ENCODE data around the gene MRPL53. TPM values are rescaled to one million over a fixed set of nuclear protein-coding genes. Genes with fewer than 3 reads are reported as not detected.

MRPL53 gene
- total RNA-seq, 1 experiment from 2014 or later = 102 TPM

GRCh38 chr2:74498500-74499266, 26.2 kb upstream of the MRPL53 start:
- TSS peak; percentile 18 for BruUV-seq (replicated peaks)
- Histone ChIP-seq H3K27me3 (replicated peaks; ENCODE audit: control insufficient read depth, insufficient read depth, low read length) (no peaks in the 10 kb centered on the region), H3K4me1 (peaks cover 44% of the 10 kb centered on the region), H3K36me3 (ENCODE audit: control insufficient read depth, insufficient read depth, low read length) (peaks cover 1% of the 10 kb centered on the region; the same call in 1 of the 2 replicates), H3K4me3 (ENCODE audit: low read depth, low read length) (peak overlapping the region; percentile 65), H3K9me3 (no peaks in the 10 kb centered on the region)
- intact Hi-C loops (cut with micrococcal nuclease; ENCODE audit: unreplicated experiment) = loop anchor here (1.0 kb wide), 2 partner anchors 9 to 15 kb away; partner anchors contain the start of gene TTC31
- Mint-ChIP-seq H3K4me3 (ENCODE audit: unreplicated experiment) (peak overlapping the region; percentile 96), H3K4me1 (ENCODE audit: low read depth, unreplicated experiment) (peaks cover 12% of the 10 kb centered on the region), H3K27me3 (ENCODE audit: insufficient read depth, unreplicated experiment) (no peaks in the 10 kb centered on the region), H3K9me3 (ENCODE audit: unreplicated experiment) (no peaks in the 10 kb centered on the region), H3K36me3 (ENCODE audit: insufficient read depth, unreplicated experiment) (peaks cover 42% of the 10 kb centered on the region), H3K27ac (ENCODE audit: unreplicated experiment) (peak overlapping the region; percentile 46)
- no peak for TF ChIP-seq CTCF (IDR thresholded peaks at IDR 0.05; ENCODE audit: insufficient read depth in 1 of 2, low read depth in 1 of 2, low read length in 1 of 2, severe bottlenecking in 1 of 2, unreplicated experiment in 1 of 2)
- POLR2A ChIA-PET = interaction anchor here (1.0 kb wide), 1 partner anchor 17 kb away, joined by 3 read pairs; no protein-coding TSS in a partner anchor
- CTCF ChIA-PET = interaction anchor here (1.3 kb wide), 1 partner anchor 9 kb away, joined by 3 read pairs; no protein-coding TSS in a partner anchor
- peak in 1 of 2 experiments; percentile 40 for DNase-seq

GRCh38 chr2:74497777-74498499, 25.5 kb upstream of the MRPL53 start:
- BruUV-seq (replicated peaks) = no TSS peak
- H3K4me1 Mint-ChIP-seq (ENCODE audit: low read depth, unreplicated experiment) = peaks cover 12% of the 10 kb centered on the region
- intact Hi-C loops (cut with micrococcal nuclease; ENCODE audit: unreplicated experiment) = loop anchor here (1.0 kb wide), 1 partner anchor 9 kb away; no protein-coding TSS in a partner anchor
- no peaks in the 10 kb centered on the region for H3K27me3 Mint-ChIP-seq (ENCODE audit: insufficient read depth, unreplicated experiment)
- H3K9me3 Mint-ChIP-seq (ENCODE audit: unreplicated experiment) = no peaks in the 10 kb centered on the region
- H3K4me3 ChIP-seq (ENCODE audit: low read depth, low read length) = peak overlapping the region; percentile 65
- no peak for TF ChIP-seq CTCF (IDR thresholded peaks at IDR 0.05; ENCODE audit: insufficient read depth in 1 of 2, low read depth in 1 of 2, low read length in 1 of 2, severe bottlenecking in 1 of 2, unreplicated experiment in 1 of 2)
- no peaks in the 10 kb centered on the region for H3K9me3 ChIP-seq
- ChIA-PET POLR2A (no interaction called here), CTCF (no interaction called here)
- H3K27ac Mint-ChIP-seq (ENCODE audit: unreplicated experiment) = peak overlapping the region; percentile 46
- peak overlapping the region; percentile 96 for H3K4me3 Mint-ChIP-seq (ENCODE audit: unreplicated experiment)
- DNase-seq = peak; percentile 46 to 57
- peaks cover 44% of the 10 kb centered on the region for H3K4me1 ChIP-seq
- H3K36me3 ChIP-seq (ENCODE audit: control insufficient read depth, insufficient read depth, low read length) = peaks cover 1% of the 10 kb centered on the region; the same call in 1 of the 2 replicates
- H3K36me3 Mint-ChIP-seq (ENCODE audit: insufficient read depth, unreplicated experiment) = peaks cover 37% of the 10 kb centered on the region
- no peaks in the 10 kb centered on the region for H3K27me3 ChIP-seq (replicated peaks; ENCODE audit: control insufficient read depth, insufficient read depth, low read length)

- peaks cover 42% of the 10 kb centered on the region for H3K4me1 ChIP-seq
- H3K36me3 ChIP-seq (ENCODE audit: control insufficient read depth, insufficient read depth, low read length) = peaks cover 1% of the 10 kb centered on the region; the same call in 1 of the 2 replicates
- H3K9me3 Mint-ChIP-seq (ENCODE audit: unreplicated experiment) = no peaks in the 10 kb centered on the region
- intact Hi-C loops (cut with micrococcal nuclease; ENCODE audit: unreplicated experiment) = no loop called here
- no peak for DNase-seq
- H3K4me3 ChIP-seq (ENCODE audit: low read depth, low read length) = peak overlapping the region; percentile 65
- CTCF ChIA-PET = interaction anchor here (0.6 kb wide), 1 partner anchor 14 kb away, joined by 3 read pairs; the partner anchor contains the start of genes CCDC142 and TTC31
- no peaks in the 10 kb centered on the region for H3K27me3 Mint-ChIP-seq (ENCODE audit: insufficient read depth, unreplicated experiment)
- no TSS peak for BruUV-seq (replicated peaks)
- H3K27me3 ChIP-seq (replicated peaks; ENCODE audit: control insufficient read depth, insufficient read depth, low read length) = no peaks in the 10 kb centered on the region
- POLR2A ChIA-PET = no interaction called here
- H3K4me1 Mint-ChIP-seq (ENCODE audit: low read depth, unreplicated experiment) = peaks cover 11% of the 10 kb centered on the region
- H3K4me3 Mint-ChIP-seq (ENCODE audit: unreplicated experiment) = peak overlapping the region; percentile 96
- TF ChIP-seq CTCF (IDR thresholded peaks at IDR 0.05; ENCODE audit: insufficient read depth in 1 of 2, low read depth in 1 of 2, low read length in 1 of 2, severe bottlenecking in 1 of 2, unreplicated experiment in 1 of 2) = no peak
- no peak overlapping the region for H3K27ac Mint-ChIP-seq (ENCODE audit: unreplicated experiment)
- peaks cover 30% of the 10 kb centered on the region for H3K36me3 Mint-ChIP-seq (ENCODE audit: insufficient read depth, unreplicated experiment)
- H3K9me3 ChIP-seq = no peaks in the 10 kb centered on the region
Observed at GRCh38 chr2:74496997-74497776, 24.7 kb upstream of the MRPL53 start.

All from Caco-2 (cell line).